Measurements from ENCODE around the gene CREB3.

Gene CREB3

DNA sequence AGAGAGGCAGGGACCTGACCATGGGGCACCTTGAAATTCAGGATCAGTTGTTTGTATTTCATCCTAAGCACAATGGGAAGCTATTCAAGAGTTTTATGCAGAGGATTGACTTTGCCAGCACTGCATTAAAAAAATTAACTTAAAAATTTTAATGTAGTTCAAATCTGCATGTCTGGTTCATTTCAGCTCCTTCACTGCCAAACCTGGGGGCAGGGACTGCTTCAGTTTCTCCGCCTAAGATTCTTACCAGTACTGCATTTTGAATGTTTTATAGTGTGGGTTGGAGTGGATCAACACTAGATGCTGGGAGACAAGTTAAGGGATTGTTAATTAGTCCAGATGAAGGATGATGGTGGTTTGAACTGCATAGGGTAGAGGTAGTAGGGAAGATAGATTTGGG lies 37.3 kb downstream of the CREB3 start:
- no peaks in the 10 kb centered on the region for H3F3A ChIP-seq (ENCODE audit: insufficient read depth, low read length)
- no peak for DNase-seq
- H2AFZ ChIP-seq (ENCODE audit: low read length): no peak overlapping the region
- H3K4me2 ChIP-seq (ENCODE audit: low read depth, low read length): no peak overlapping the region
- peaks cover 18% of the 10 kb centered on the region for H3K79me2 ChIP-seq (ENCODE audit: low read length)
- H3K27ac ChIP-seq (ENCODE audit: low read length): no peak overlapping the region
- H3K9ac ChIP-seq (ENCODE audit: low read length): no peak overlapping the region
- no peaks in the 10 kb centered on the region for H3K9me2 ChIP-seq (replicated peaks; ENCODE audit: insufficient read depth, low read length)
- no peaks in the 10 kb centered on the region for H4K20me1 ChIP-seq (ENCODE audit: insufficient read depth, low read length)
- no peak overlapping the region for H3K4me3 ChIP-seq (ENCODE audit: low read length)
- H3K9me3 ChIP-seq (replicated peaks; ENCODE audit: insufficient read depth, low read length): no peaks in the 10 kb centered on the region
- H3K36me3 ChIP-seq (replicated peaks; ENCODE audit: insufficient read depth, low read length): no peaks in the 10 kb centered on the region
- H3K27me3 ChIP-seq (replicated peaks; ENCODE audit: insufficient read depth, low read length): no peaks in the 10 kb centered on the region
- H3K4me1 ChIP-seq (ENCODE audit: low read length): no peaks in the 10 kb centered on the region
- TF ChIP-seq EZH2 (optimal IDR thresholded peaks at IDR 0.05; ENCODE audit: low read depth, low read length) (no peak), EZH2phosphoT487 (IDR thresholded peaks at IDR 0.05; ENCODE audit: low read length) (no peak), CTCF (IDR thresholded peaks at IDR 0.05; ENCODE audit: low read length) (no peak)

DNA sequence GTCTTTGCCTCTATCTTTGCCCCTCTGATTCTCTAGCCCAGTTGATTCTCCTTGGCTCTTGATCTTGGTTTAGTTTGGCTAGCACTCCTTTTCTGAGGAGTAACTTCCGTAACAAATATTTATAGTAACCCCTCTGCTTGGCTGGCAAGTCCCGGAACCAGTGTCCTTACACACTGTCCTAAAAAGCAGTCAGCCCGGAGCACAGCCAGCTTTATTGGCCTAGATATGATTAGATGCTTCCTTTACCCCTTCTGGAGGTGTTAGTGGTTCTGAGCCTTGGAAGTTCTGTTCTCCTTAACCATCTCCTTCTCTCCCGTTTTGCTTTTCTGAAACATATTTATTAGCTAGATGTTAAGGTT lies 38.6 kb downstream of the CREB3 start:
- H3K9ac ChIP-seq (ENCODE audit: low read length): no peak overlapping the region
- no peaks in the 10 kb centered on the region for H3K9me2 ChIP-seq (replicated peaks; ENCODE audit: insufficient read depth, low read length)
- H3K4me3 ChIP-seq (ENCODE audit: low read length): no peak overlapping the region
- H3K4me2 ChIP-seq (ENCODE audit: low read depth, low read length): no peak overlapping the region
- no peak overlapping the region for H2AFZ ChIP-seq (ENCODE audit: low read length)
- H3K79me2 ChIP-seq (ENCODE audit: low read length): peaks cover 15% of the 10 kb centered on the region; the same call in 1 of the 2 replicates
- no peaks in the 10 kb centered on the region for H3K27me3 ChIP-seq (replicated peaks; ENCODE audit: insufficient read depth, low read length)
- H3K27ac ChIP-seq (ENCODE audit: low read length): no peak overlapping the region
- no peaks in the 10 kb centered on the region for H3F3A ChIP-seq (ENCODE audit: insufficient read depth, low read length)
- no peaks in the 10 kb centered on the region for H3K9me3 ChIP-seq (replicated peaks; ENCODE audit: insufficient read depth, low read length)
- DNase-seq: no peak
- no peaks in the 10 kb centered on the region for H3K4me1 ChIP-seq (ENCODE audit: low read length)
- H3K36me3 ChIP-seq (replicated peaks; ENCODE audit: insufficient read depth, low read length): no peaks in the 10 kb centered on the region
- H4K20me1 ChIP-seq (ENCODE audit: insufficient read depth, low read length): no peaks in the 10 kb centered on the region
- TF ChIP-seq CTCF (IDR thresholded peaks at IDR 0.05; ENCODE audit: low read length): no peak
- no peak for TF ChIP-seq EZH2phosphoT487 (IDR thresholded peaks at IDR 0.05; ENCODE audit: low read length)
- TF ChIP-seq EZH2 (optimal IDR thresholded peaks at IDR 0.05; ENCODE audit: low read depth, low read length): no peak

DNA sequence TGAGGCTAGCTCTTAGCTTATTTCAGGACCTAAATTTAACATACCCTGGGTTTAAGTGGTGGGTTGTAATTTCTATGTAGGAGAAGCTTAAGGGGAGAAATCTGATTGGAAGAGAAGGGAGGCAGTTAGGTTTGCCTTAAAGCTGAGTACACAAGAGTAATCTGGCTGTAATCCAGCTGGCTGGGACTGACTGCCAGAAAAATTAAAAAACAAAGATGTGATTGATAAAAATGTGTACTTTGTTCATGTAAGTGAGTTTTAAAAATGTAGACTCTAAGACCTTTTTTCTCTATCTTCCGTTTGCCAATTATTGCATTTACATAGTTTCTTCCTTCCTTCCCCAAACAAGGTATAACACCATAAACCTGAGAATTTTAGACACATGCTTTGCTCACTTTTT lies 39.1 kb downstream of the CREB3 start:
- Histone ChIP-seq H3K27me3 (replicated peaks; ENCODE audit: insufficient read depth, low read length) (no peaks in the 10 kb centered on the region), H3K4me1 (ENCODE audit: low read length) (no peaks in the 10 kb centered on the region), H4K20me1 (ENCODE audit: insufficient read depth, low read length) (no peaks in the 10 kb centered on the region), H3K9me2 (replicated peaks; ENCODE audit: insufficient read depth, low read length) (no peaks in the 10 kb centered on the region), H3K79me2 (ENCODE audit: low read length) (peaks cover 15% of the 10 kb centered on the region; the same call in 1 of the 2 replicates), H3K4me3 (ENCODE audit: low read length) (no peak overlapping the region), H3K9me3 (replicated peaks; ENCODE audit: insufficient read depth, low read length) (no peaks in the 10 kb centered on the region), H3K27ac (ENCODE audit: low read length) (no peak overlapping the region), H2AFZ (ENCODE audit: low read length) (no peak overlapping the region), H3K4me2 (ENCODE audit: low read depth, low read length) (no peak overlapping the region), H3K36me3 (replicated peaks; ENCODE audit: insufficient read depth, low read length) (no peaks in the 10 kb centered on the region), H3F3A (ENCODE audit: insufficient read depth, low read length) (no peaks in the 10 kb centered on the region), H3K9ac (ENCODE audit: low read length) (no peak overlapping the region)
- DNase-seq: no peak
- TF ChIP-seq CTCF (IDR thresholded peaks at IDR 0.05; ENCODE audit: low read length) (no peak), EZH2phosphoT487 (IDR thresholded peaks at IDR 0.05; ENCODE audit: low read length) (no peak), EZH2 (optimal IDR thresholded peaks at IDR 0.05; ENCODE audit: low read depth, low read length) (no peak)
